ENCODE data around the gene SLC22A23.

Gene SLC22A23

GRCh38 chr6:3355358-3356055, 101.3 kb downstream of the SLC22A23 start:
- no peak for DNase-seq (ENCODE audit: extremely low read depth in 1 of 2, low read depth in 1 of 2)

- DNase-seq (ENCODE audit: extremely low read depth in 1 of 2, low read depth in 1 of 2), result no peak
Measured at GRCh38 chr6:3355011-3355357, 101.9 kb downstream of the SLC22A23 start.

- DNase-seq (ENCODE audit: extremely low read depth in 1 of 2, low read depth in 1 of 2), result no peak
Measured at GRCh38 chr6:3353939-3354338, 102.9 kb downstream of the SLC22A23 start.

GRCh38 chr6:3353213-3353903, 103.5 kb downstream of the SLC22A23 start:
- no peak for DNase-seq (ENCODE audit: extremely low read depth in 1 of 2, low read depth in 1 of 2)

- DNase-seq (ENCODE audit: extremely low read depth in 1 of 2, low read depth in 1 of 2), result no peak
Measured at GRCh38 chr6:3352678-3353077, 104.2 kb downstream of the SLC22A23 start.

- no peak for DNase-seq (ENCODE audit: extremely low read depth in 1 of 2, low read depth in 1 of 2)
Measured at GRCh38 chr6:3351829-3352524, 104.9 kb downstream of the SLC22A23 start.

GRCh38 chr6:3351105-3351676, 105.7 kb downstream of the SLC22A23 start:
- no peak for DNase-seq (ENCODE audit: extremely low read depth in 1 of 2, low read depth in 1 of 2)

- no peak for DNase-seq (ENCODE audit: extremely low read depth in 1 of 2, low read depth in 1 of 2)
Measured at GRCh38 chr6:3350252-3350796, 106.5 kb downstream of the SLC22A23 start.

- DNase-seq (ENCODE audit: extremely low read depth in 1 of 2, low read depth in 1 of 2), result no peak
Measured at GRCh38 chr6:3349388-3350251, 107.2 kb downstream of the SLC22A23 start.

- DNase-seq (ENCODE audit: extremely low read depth in 1 of 2, low read depth in 1 of 2), result no peak
Measured at GRCh38 chr6:3348821-3349220, 108.0 kb downstream of the SLC22A23 start.

GRCh38 chr6:3347826-3348225, 109.0 kb downstream of the SLC22A23 start:
- no peak for DNase-seq (ENCODE audit: extremely low read depth in 1 of 2, low read depth in 1 of 2)

- no peak for DNase-seq (ENCODE audit: extremely low read depth in 1 of 2, low read depth in 1 of 2)
Measured at GRCh38 chr6:3347247-3347646, 109.6 kb downstream of the SLC22A23 start.

GRCh38 chr6:3346476-3346875, 110.4 kb downstream of the SLC22A23 start:
- DNase-seq (ENCODE audit: extremely low read depth in 1 of 2, low read depth in 1 of 2), result no peak

- no peak for DNase-seq (ENCODE audit: extremely low read depth in 1 of 2, low read depth in 1 of 2)
Measured at GRCh38 chr6:3345836-3346235, 111.0 kb downstream of the SLC22A23 start.

- DNase-seq (ENCODE audit: extremely low read depth in 1 of 2, low read depth in 1 of 2), result no peak
Measured at GRCh38 chr6:3343089-3343883, 113.6 kb downstream of the SLC22A23 start.

GRCh38 chr6:3341467-3341866, 115.4 kb downstream of the SLC22A23 start:
- no peak for DNase-seq (ENCODE audit: extremely low read depth in 1 of 2, low read depth in 1 of 2)

- DNase-seq (ENCODE audit: extremely low read depth in 1 of 2, low read depth in 1 of 2), result no peak
Measured at GRCh38 chr6:3340894-3341293, 116.0 kb downstream of the SLC22A23 start.

GRCh38 chr6:3340358-3340802, 116.5 kb downstream of the SLC22A23 start:
- no peak for DNase-seq (ENCODE audit: extremely low read depth in 1 of 2, low read depth in 1 of 2)

GRCh38 chr6:3339811-3340210, 117.0 kb downstream of the SLC22A23 start:
- DNase-seq (ENCODE audit: extremely low read depth in 1 of 2, low read depth in 1 of 2), result no peak
